ENCODE results near the gene RAVER1. TPM values are rescaled to one million over a fixed set of nuclear protein-coding genes. Genes with fewer than 3 reads are reported as not detected.

The RAVER1 gene
- total and polyA plus RNA-seq, 4 experiments from 2014 or later = 6.8 to 56.1 (median 37.2) TPM

DNA sequence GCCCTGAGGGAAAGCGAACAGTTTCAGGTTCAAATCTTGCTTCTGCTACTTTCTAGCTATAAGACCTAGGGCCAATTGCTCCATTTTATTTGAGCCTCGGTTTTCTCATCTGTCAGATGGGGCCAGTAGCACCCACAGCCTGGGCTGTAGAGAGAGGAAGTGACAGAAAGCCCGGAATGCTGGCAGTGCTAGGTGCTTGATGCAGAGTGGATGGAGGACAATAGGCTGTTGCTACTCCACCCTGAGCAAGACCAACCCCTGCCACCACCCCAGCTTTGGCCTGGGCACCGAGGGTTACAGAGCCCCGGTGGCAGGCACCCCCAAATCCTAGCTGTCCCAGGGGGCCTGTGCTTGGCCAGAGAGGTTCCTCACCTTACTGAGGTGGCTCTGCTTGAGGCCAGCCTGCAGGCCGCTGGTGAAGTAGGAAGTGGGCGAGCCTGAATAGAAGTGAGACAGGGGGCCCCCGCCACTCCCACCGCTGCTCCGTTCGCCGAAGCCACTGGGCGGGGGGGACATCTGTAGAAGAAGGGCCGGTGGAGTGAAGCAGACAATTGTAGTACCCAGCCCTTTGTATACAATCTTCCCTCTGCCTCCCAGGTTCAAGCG is 15.4 kb downstream of the RAVER1 start:
- intact Hi-C loops (cut with micrococcal nuclease) = no loop called here
- H3K4me3 Mint-ChIP-seq = no peak overlapping the region
- Histone ChIP-seq H3K36me3 (ENCODE audit: insufficient read depth, low read length) (peaks cover 40% of the 10 kb centered on the region), H3K9me3 (ENCODE audit: control insufficient read depth in 1 of 2, low read length in 2 of 2) (no peaks in the 10 kb centered on the region), H3K27ac (ENCODE audit: low read depth, low read length) (no peak overlapping the region), H3K4me3 (ENCODE audit: low read length in 2 of 2) (no peak overlapping the region), H3K4me1 (ENCODE audit: insufficient read depth, low read length) (peaks cover 17% of the 10 kb centered on the region), H3K27me3 (ENCODE audit: insufficient read depth, low read length) (no peaks in the 10 kb centered on the region)
- peak overlapping the region in 1 of 7 donors; percentile 57 for H3K27ac Mint-ChIP-seq
- no peak for DNase-seq
- no peaks in the 10 kb centered on the region for H3K27me3 Mint-ChIP-seq
- H3K4me1 Mint-ChIP-seq = peaks cover 11 to 23% (median 13%) of the 10 kb centered on the region in 4 donors
- CTCF ChIA-PET (ENCODE audit: partially characterized antibody) = interaction anchor here (1.0 kb wide), 1 partner anchor 11 kb away, joined by 3 read pairs; no protein-coding TSS in a partner anchor
- POLR2A ChIA-PET (ENCODE audit: partially characterized antibody) = interaction anchor here (1.8 kb wide), 1 partner anchor 29 kb away, joined by 4 read pairs; the partner anchor contains the start of gene ICAM5
- H3K36me3 Mint-ChIP-seq = peaks cover 15 to 35% of the 10 kb centered on the region in 2 donors
- H3K9me3 Mint-ChIP-seq = peaks cover 0 to 4% (median 0%) of the 10 kb centered on the region in 8 donors

- H3K27ac Mint-ChIP-seq = peak overlapping the region in 1 of 7 donors; percentile 83
- Histone ChIP-seq H3K4me1 (ENCODE audit: insufficient read depth, low read length) (peaks cover 17% of the 10 kb centered on the region), H3K9me3 (ENCODE audit: control insufficient read depth in 1 of 2, low read length in 2 of 2) (no peaks in the 10 kb centered on the region), H3K4me3 (ENCODE audit: low read length in 2 of 2) (no peak overlapping the region), H3K27ac (ENCODE audit: low read depth, low read length) (no peak overlapping the region), H3K27me3 (ENCODE audit: insufficient read depth, low read length) (no peaks in the 10 kb centered on the region), H3K36me3 (ENCODE audit: insufficient read depth, low read length) (peaks cover 33% of the 10 kb centered on the region)
- POLR2A ChIA-PET (ENCODE audit: partially characterized antibody) = interaction anchor here (0.7 to 3.2 kb wide), 4 partner anchors 16 to 28 kb away, joined by 3 to 13 read pairs (median 4); partner anchors contain the start of genes ICAM5 and RAVER1
- DNase-seq = no peak
- H3K4me1 Mint-ChIP-seq = peaks cover 11 to 23% (median 13%) of the 10 kb centered on the region in 4 donors
- CTCF ChIA-PET (ENCODE audit: partially characterized antibody) = interaction anchor here (1.0 to 1.2 kb wide), 3 partner anchors 47 to 73 kb away, joined by 3 to 5 read pairs (median 4); partner anchors contain the start of gene ICAM1
- no peaks in the 10 kb centered on the region for H3K27me3 Mint-ChIP-seq
- H3K9me3 Mint-ChIP-seq = peaks cover 0 to 4% (median 0%) of the 10 kb centered on the region in 8 donors
- peaks cover 15 to 34% of the 10 kb centered on the region in 2 donors for H3K36me3 Mint-ChIP-seq
- intact Hi-C loops (cut with micrococcal nuclease) = no loop called here
- H3K4me3 Mint-ChIP-seq = peak overlapping the region in 2 of 8 donors; percentile 4 to 25
These were observed 16.1 kb downstream of the RAVER1 start for GRCh38 chr19:10317045-10317856.

DNA sequence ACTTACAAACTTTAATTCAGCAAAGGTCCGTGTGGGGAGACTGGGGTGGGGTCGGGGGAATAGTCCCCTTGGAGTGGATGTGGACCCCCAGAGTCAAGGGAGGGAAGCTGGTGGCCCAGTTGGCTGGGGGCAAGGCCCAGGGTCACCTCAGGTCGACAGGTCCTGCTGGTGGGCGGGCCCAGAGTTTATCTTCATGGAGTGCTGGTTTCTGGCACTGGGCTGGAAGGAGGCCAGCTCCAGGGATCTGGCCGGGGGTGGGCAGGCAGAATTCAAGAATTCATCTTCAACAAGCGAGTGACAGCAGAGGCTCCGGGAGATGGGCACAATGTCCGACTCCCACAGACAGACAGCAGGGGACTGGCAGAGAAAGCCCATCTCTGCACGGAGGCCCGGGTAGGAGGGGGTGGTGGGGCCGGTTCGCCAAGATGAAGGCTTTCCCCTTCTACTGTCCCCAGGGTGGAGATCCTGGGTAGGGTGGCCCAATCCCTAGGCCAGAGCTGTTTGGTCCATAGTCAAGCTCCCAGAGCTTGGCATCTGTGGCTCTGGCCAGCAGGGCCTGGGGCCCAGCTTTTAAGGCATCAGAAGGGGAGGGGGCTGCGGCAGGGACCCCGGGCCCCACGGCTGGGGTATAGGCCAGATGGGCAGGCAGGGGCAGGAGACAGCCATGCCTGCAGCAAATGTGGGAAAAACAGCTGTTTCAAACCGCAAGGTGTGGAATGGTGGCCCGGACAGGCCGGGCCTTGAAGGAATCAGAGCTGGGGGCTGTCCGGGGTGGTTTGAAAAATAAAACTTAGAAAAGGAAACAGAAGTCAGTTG is 16.9 kb downstream of the RAVER1 start:
- ChIA-PET CTCF (ENCODE audit: partially characterized antibody) (interaction anchor here (1.0 to 1.2 kb wide), 3 partner anchors 46 to 74 kb away, joined by 3 to 5 read pairs (median 4); partner anchors contain the start of gene ICAM1), POLR2A (ENCODE audit: partially characterized antibody) (interaction anchor here (0.7 to 3.2 kb wide), 4 partner anchors 17 to 46 kb away, joined by 3 to 13 read pairs (median 8); partner anchors contain the start of genes ICAM1, ICAM5 and RAVER1)
- Histone ChIP-seq H3K4me3 (ENCODE audit: low read length in 2 of 2) (peak overlapping the region; percentile 57 to 93), H3K4me1 (ENCODE audit: insufficient read depth, low read length) (peaks cover 17% of the 10 kb centered on the region), H3K9me3 (ENCODE audit: control insufficient read depth in 1 of 2, low read length in 2 of 2) (no peaks in the 10 kb centered on the region), H3K27ac (ENCODE audit: low read depth, low read length) (peak overlapping the region; percentile 52), H3K27me3 (ENCODE audit: insufficient read depth, low read length) (no peaks in the 10 kb centered on the region), H3K36me3 (ENCODE audit: insufficient read depth, low read length) (peaks cover 25% of the 10 kb centered on the region)
- Mint-ChIP-seq H3K4me1 (peaks cover 9 to 20% (median 11%) of the 10 kb centered on the region in 4 donors), H3K36me3 (peaks cover 10 to 28% of the 10 kb centered on the region in 2 donors), H3K4me3 (peak overlapping the region; percentile 55 to 97 (median 88)), H3K27ac (peak overlapping the region; percentile 72 to 95 (median 90)), H3K27me3 (no peaks in the 10 kb centered on the region), H3K9me3 (peaks cover 0 to 2% (median 0%) of the 10 kb centered on the region in 8 donors)
- intact Hi-C loops (cut with micrococcal nuclease) = loop anchor here (1.0 kb wide), 1 partner anchor 17 kb away; the partner anchor contains the start of gene RAVER1
- DNase-seq = no peak

DNA sequence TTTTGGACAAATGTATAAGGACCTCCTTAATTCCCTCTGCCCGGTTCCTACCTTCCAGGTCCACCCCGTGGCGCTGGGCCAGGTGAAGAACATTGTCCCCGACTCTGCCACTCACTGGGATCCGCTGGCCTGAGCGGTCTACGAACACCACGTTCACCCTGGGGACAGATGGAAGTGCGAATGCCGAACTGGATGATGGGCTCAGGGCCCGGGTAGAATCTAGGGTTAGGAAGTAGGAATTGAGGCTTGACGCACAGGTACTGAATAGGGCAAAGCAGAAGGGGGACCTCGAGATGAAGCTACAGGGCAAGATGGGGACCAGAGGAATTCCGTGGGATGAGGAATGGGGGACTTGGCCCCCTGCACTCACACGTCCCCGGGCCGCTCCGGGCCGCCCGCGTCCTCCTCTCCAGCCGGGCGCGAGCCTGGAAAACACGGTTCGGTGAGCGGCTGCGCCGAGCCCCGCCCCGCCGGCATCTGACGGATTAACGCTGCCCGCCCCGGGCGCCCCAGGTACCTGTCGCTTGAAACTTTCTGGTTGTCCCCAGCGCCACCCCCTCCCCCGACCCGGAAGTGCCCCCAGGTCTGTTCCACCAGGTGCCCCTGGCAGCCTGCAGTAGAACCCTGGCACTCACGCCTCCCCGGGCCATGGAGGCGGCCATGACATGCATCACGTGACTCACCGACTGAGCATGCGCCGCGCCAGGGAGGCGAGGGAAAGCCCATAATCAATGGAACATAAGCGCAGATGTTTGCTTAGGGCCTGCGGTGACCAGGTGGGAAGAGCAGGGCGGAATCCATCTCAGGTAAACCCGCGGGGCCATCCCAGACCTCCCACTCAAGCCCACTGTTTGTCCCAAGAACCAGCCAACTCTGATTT is 17.8 kb downstream of the RAVER1 start, which contains the start of gene FDX2:
FDX2 (minus strand) TSS at position 681 of the 880 bp plus-strand sequence; CDS start at position 662, 19 bp downstream.
- intact Hi-C loops (cut with micrococcal nuclease) = loop anchor here (1.0 kb wide), 1 partner anchor 18 kb away; the partner anchor contains the start of gene RAVER1
- peak; percentile 83 to 93 (median 85) for DNase-seq
- Histone ChIP-seq H3K4me1 (ENCODE audit: insufficient read depth, low read length) (peaks cover 17% of the 10 kb centered on the region), H3K4me3 (ENCODE audit: low read length in 2 of 2) (peak within 1 kb of the TSS; percentile 57 to 93), H3K9me3 (ENCODE audit: control insufficient read depth in 1 of 2, low read length in 2 of 2) (no peaks in the 10 kb centered on the region), H3K36me3 (ENCODE audit: insufficient read depth, low read length) (peaks cover 18% of the 10 kb centered on the region), H3K27ac (ENCODE audit: low read depth, low read length) (peak within 1 kb of the TSS; percentile 52), H3K27me3 (ENCODE audit: insufficient read depth, low read length) (no peaks in the 10 kb centered on the region)
- Mint-ChIP-seq H3K9me3 (peaks cover 0 to 2% (median 0%) of the 10 kb centered on the region in 8 donors), H3K27me3 (no peaks in the 10 kb centered on the region), H3K36me3 (peaks cover 10 to 28% of the 10 kb centered on the region in 2 donors), H3K4me1 (peaks cover 9 to 20% (median 11%) of the 10 kb centered on the region in 4 donors), H3K27ac (peak within 1 kb of the TSS; percentile 72 to 95 (median 90)), H3K4me3 (peak within 1 kb of the TSS; percentile 79 to 97 (median 90))
- ChIA-PET POLR2A (ENCODE audit: partially characterized antibody) (interaction anchor here (1.0 to 3.2 kb wide), 4 partner anchors 10 to 45 kb away, joined by 3 to 13 read pairs (median 8); partner anchors contain the start of genes ICAM1 and RAVER1), CTCF (ENCODE audit: partially characterized antibody) (interaction anchor here (0.5 to 1.5 kb wide), 4 partner anchors 24 to 238 kb away, joined by 3 to 5 read pairs (median 4); no protein-coding TSS in a partner anchor)

- intact Hi-C loops (cut with micrococcal nuclease) = no loop called here
- no peaks in the 10 kb centered on the region for H3K36me3 ChIP-seq (ENCODE audit: insufficient read depth, low read length)
- no peaks in the 10 kb centered on the region for H3K9me3 ChIP-seq (ENCODE audit: control insufficient read depth in 1 of 2, low read length in 2 of 2)
- H3K27me3 ChIP-seq (ENCODE audit: insufficient read depth, low read length) = no peaks in the 10 kb centered on the region
- H3K4me3 ChIP-seq (ENCODE audit: low read length in 2 of 2) = no peak within 1 kb of the TSS
- H3K36me3 Mint-ChIP-seq = peaks cover 4 to 8% of the 10 kb centered on the region in 2 donors
- H3K4me3 Mint-ChIP-seq = no peak within 1 kb of the TSS
- H3K27me3 Mint-ChIP-seq = no peaks in the 10 kb centered on the region
- H3K27ac Mint-ChIP-seq = no peak within 1 kb of the TSS
- peaks cover 0 to 3% (median 1%) of the 10 kb centered on the region in 4 donors for H3K4me1 Mint-ChIP-seq
- peaks cover 1% of the 10 kb centered on the region for H3K4me1 ChIP-seq (ENCODE audit: insufficient read depth, low read length)
- CTCF ChIA-PET (ENCODE audit: partially characterized antibody) = interaction anchor here (0.6 to 1.2 kb wide), 2 partner anchors 12 to 21 kb away, joined by 3 read pairs; no protein-coding TSS in a partner anchor
- no peaks in the 10 kb centered on the region for H3K9me3 Mint-ChIP-seq
- no peak for DNase-seq
- no peak within 1 kb of the TSS for H3K27ac ChIP-seq (ENCODE audit: low read depth, low read length)
- POLR2A ChIA-PET (ENCODE audit: partially characterized antibody) = interaction anchor here (1.8 kb wide), 1 partner anchor 71 kb away, joined by 5 read pairs; the partner anchor contains the start of gene TYK2
These were observed 23.9 kb downstream of the RAVER1 start, which contains the start of gene ZGLP1 for GRCh38 chr19:10309423-10309822. TSS of gene ZGLP1 (minus strand) at chr19:10309815.
